ENCODE data around the gene CEBPE.
"Not testable (repeated sequence)": the region's sequence is repeated elsewhere in the genome, so short reads cannot be mapped to it uniquely, and the experiment has no call there.

Gene CEBPE

DNA sequence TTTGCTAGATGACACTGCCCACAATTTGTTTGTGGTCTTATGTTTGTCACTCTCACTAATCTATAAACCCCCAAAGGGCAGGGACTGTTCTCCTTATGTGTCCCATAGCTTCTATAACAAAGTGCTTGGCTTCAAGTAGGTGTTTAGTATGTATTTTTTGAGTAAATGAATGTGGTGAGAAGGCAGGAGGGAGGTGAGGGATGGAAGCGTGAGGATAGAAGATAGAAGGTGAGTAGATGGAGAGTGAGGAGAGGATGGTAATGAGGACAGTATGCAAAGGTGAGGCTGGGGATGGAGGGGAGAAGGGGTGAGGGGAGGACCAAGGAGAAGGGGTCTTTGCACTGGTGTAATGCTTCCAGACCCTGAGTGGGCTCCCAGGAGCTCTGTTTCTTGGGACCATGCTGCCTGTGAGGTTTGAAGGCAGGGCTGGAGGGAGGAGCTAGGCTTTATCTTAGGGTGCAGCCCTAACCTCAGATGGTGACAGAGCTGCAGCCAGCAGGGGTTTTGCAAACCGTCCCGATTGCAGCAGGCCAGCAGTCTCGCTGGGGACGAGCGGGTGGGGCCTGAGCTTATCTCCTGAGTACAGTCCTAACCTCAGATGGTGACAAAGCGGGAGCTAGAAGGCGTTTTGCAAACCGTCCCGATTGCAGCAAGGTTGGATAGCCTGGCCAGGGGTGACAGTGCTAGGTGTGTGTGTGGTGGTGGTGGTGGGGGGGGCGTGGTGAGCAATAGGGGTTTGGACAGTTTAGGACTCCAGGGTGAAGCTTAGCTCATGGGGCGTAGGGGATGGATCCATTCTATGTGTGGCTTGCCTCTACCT, 6.5 kb downstream of the CEBPE start:
- WGBS (ENCODE audit: insufficient coverage), result 15% methylated on average over 10 of the region's 12 CpGs
- Histone ChIP-seq H3K27me3 (replicated peaks in 2 of 5; ENCODE audit: control insufficient read depth in 4 of 5, insufficient read depth in 5 of 5, low read length in 4 of 5) (peaks cover 0 to 4% (median 0%) of the 10 kb centered on the region in 5 experiments), H3K27ac (ENCODE audit: insufficient read depth in 1 of 2, low read depth in 1 of 2, low read length in 2 of 2, poor library complexity in 1 of 2, severe bottlenecking in 2 of 2) (no peak overlapping the region), H3K9me3 (ENCODE audit: control extremely low read depth in 1 of 5, control insufficient read depth in 4 of 5, insufficient read depth in 2 of 5, low read depth in 1 of 5, low read length in 4 of 5) (no peaks in the 10 kb centered on the region), H3K36me3 (ENCODE audit: control insufficient read depth in 4 of 4, insufficient read depth in 4 of 4, low read length in 3 of 4) (no peaks in the 10 kb centered on the region), H3K4me1 (ENCODE audit: control extremely low read depth in 1 of 4, control insufficient read depth in 4 of 4, insufficient read depth in 4 of 4, low read length in 3 of 4) (peaks cover 2 to 27% (median 12%) of the 10 kb centered on the region in 4 experiments), H3K4me3 (ENCODE audit: control insufficient read depth in 1 of 7, extremely low read depth in 1 of 7, insufficient read depth in 4 of 7, low read depth in 2 of 7, low read length in 6 of 7) (no peak overlapping the region)
- POLR2A ChIA-PET, result interaction anchor here (0.5 to 1.3 kb wide), 3 partner anchors 18 to 687 kb away, joined by 3 to 7 read pairs (median 5); partner anchors contain the start of genes ACIN1 and C14orf119
- CTCF ChIA-PET, result interaction anchor here (0.8 to 8.1 kb wide), 15 partner anchors 8 to 140 kb away, joined by 3 to 200 read pairs (median 5); partner anchors contain the start of genes ACIN1, AJUBA, C14orf119 and CDH24
- peak; percentile 91 to 99 (median 97) for DNase-seq

- H3K36me3 ChIP-seq (ENCODE audit: control insufficient read depth in 4 of 4, insufficient read depth in 4 of 4, low read length in 3 of 4), result no peaks in the 10 kb centered on the region
- H3K4me1 ChIP-seq (ENCODE audit: control extremely low read depth in 1 of 4, control insufficient read depth in 4 of 4, insufficient read depth in 4 of 4, low read length in 3 of 4), result peaks cover 2 to 27% (median 12%) of the 10 kb centered on the region in 4 experiments
- 83% methylated on average over 2 of the region's 5 CpGs for WGBS (ENCODE audit: insufficient coverage)
- H3K27ac ChIP-seq (ENCODE audit: insufficient read depth in 1 of 2, low read depth in 1 of 2, low read length in 2 of 2, poor library complexity in 1 of 2, severe bottlenecking in 2 of 2), result no peak overlapping the region
- DNase-seq, result peak in 2 of 3 donors; percentile 16 to 42
- peaks cover 0 to 4% (median 0%) of the 10 kb centered on the region in 5 experiments for H3K27me3 ChIP-seq (replicated peaks in 2 of 5; ENCODE audit: control insufficient read depth in 4 of 5, insufficient read depth in 5 of 5, low read length in 4 of 5)
- CTCF ChIA-PET, result interaction anchor here (0.7 to 8.1 kb wide), 16 partner anchors 10 to 118 kb away, joined by 3 to 200 read pairs (median 6); partner anchors contain the start of genes ACIN1, C14orf119 and CEBPE
- POLR2A ChIA-PET, result interaction anchor here (1.0 to 2.2 kb wide), 2 partner anchors 16 to 32 kb away, joined by 3 to 9 read pairs; partner anchors contain the start of genes ACIN1 and C14orf119
- H3K9me3 ChIP-seq (ENCODE audit: control extremely low read depth in 1 of 5, control insufficient read depth in 4 of 5, insufficient read depth in 2 of 5, low read depth in 1 of 5, low read length in 4 of 5), result no peaks in the 10 kb centered on the region
- no peak overlapping the region for H3K4me3 ChIP-seq (ENCODE audit: control insufficient read depth in 1 of 7, extremely low read depth in 1 of 7, insufficient read depth in 4 of 7, low read depth in 2 of 7, low read length in 6 of 7)
These were observed 8.3 kb downstream of the CEBPE start for GRCh38 chr14:23110579-23111365.

DNA sequence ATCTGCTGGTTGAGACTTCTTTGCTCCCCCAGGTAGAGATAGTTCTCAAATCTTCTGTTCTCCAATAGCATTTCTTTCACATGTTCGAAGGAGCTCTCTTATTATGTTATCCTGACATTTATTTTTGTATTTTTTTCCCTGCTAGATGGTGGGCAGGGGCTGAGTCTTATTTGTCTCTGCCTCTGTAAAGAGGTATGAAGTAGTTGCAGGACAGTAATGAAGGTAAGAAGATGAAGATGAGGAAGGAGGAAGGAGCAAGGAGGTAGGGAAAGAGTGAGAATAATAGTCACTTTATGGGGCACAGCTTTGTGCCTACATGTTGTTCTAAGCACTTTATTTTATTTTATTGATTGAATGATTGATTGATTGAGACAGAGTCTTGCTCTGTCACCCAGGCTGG, 9.3 kb downstream of the CEBPE start:
- no peak for DNase-seq
- Histone ChIP-seq H3K36me3 (ENCODE audit: control insufficient read depth in 4 of 4, insufficient read depth in 4 of 4, low read length in 3 of 4) (no peaks in the 10 kb centered on the region), H3K27me3 (replicated peaks in 2 of 5; ENCODE audit: control insufficient read depth in 4 of 5, insufficient read depth in 5 of 5, low read length in 4 of 5) (peaks cover 0 to 4% (median 0%) of the 10 kb centered on the region in 5 experiments), H3K4me3 (ENCODE audit: control insufficient read depth in 1 of 7, extremely low read depth in 1 of 7, insufficient read depth in 4 of 7, low read depth in 2 of 7, low read length in 6 of 7) (no peak overlapping the region), H3K27ac (ENCODE audit: insufficient read depth in 1 of 2, low read depth in 1 of 2, low read length in 2 of 2, poor library complexity in 1 of 2, severe bottlenecking in 2 of 2) (no peak overlapping the region), H3K4me1 (ENCODE audit: control extremely low read depth in 1 of 4, control insufficient read depth in 4 of 4, insufficient read depth in 4 of 4, low read length in 3 of 4) (peaks cover 2 to 27% (median 12%) of the 10 kb centered on the region in 4 experiments), H3K9me3 (ENCODE audit: control extremely low read depth in 1 of 5, control insufficient read depth in 4 of 5, insufficient read depth in 2 of 5, low read depth in 1 of 5, low read length in 4 of 5) (no peaks in the 10 kb centered on the region)
- ChIA-PET CTCF (interaction anchor here (1.0 to 8.1 kb wide), 17 partner anchors 9 to 137 kb away, joined by 3 to 200 read pairs (median 7); partner anchors contain the start of genes ACIN1, C14orf119 and CEBPE), POLR2A (interaction anchor here (0.6 to 2.2 kb wide), 4 partner anchors 15 to 49 kb away, joined by 3 to 9 read pairs (median 4); partner anchors contain the start of genes ACIN1 and C14orf119)
- no CpG with 5 or more reads among the region's 1 CpG for WGBS (ENCODE audit: insufficient coverage)

DNA sequence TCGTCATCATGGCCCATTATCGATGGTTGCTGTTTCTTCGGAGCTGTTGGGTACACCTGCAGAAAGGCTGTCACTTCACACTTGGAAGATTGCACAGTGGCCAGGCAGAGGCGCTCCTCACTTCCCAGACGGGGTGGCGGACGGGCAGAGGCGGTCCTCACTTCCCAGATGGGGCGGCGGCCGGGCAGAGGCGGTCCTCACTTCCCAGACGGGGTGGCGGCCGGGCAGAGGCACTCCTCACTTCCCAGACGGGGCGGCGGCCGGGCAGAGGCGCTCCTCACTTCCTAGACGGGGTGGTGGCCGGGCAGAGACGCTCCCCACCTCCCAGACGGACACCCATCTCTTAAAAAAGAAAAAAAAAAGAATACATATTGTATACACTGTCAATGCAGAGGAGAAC, 10.9 kb downstream of the CEBPE start:
- not testable (repeated sequence) for DNase-seq; H3K36me3 ChIP-seq (ENCODE audit: control insufficient read depth in 4 of 4, insufficient read depth in 4 of 4, low read length in 3 of 4); H3K27me3 ChIP-seq (replicated peaks in 2 of 5; ENCODE audit: control insufficient read depth in 4 of 5, insufficient read depth in 5 of 5, low read length in 4 of 5); H3K9me3 ChIP-seq (ENCODE audit: control extremely low read depth in 1 of 5, control insufficient read depth in 4 of 5, insufficient read depth in 2 of 5, low read depth in 1 of 5, low read length in 4 of 5); H3K27ac ChIP-seq (ENCODE audit: insufficient read depth in 1 of 2, low read depth in 1 of 2, low read length in 2 of 2, poor library complexity in 1 of 2, severe bottlenecking in 2 of 2); H3K4me3 ChIP-seq (ENCODE audit: control insufficient read depth in 1 of 7, extremely low read depth in 1 of 7, insufficient read depth in 4 of 7, low read depth in 2 of 7, low read length in 6 of 7)
- CTCF ChIA-PET, result interaction anchor here (0.8 to 8.1 kb wide), 13 partner anchors 8 to 122 kb away, joined by 3 to 200 read pairs (median 8); partner anchors contain the start of genes ACIN1, C14orf119, CDH24 and CEBPE
- peaks cover 2 to 18% (median 7%) of the 10 kb centered on the region in 4 experiments for H3K4me1 ChIP-seq (ENCODE audit: control extremely low read depth in 1 of 4, control insufficient read depth in 4 of 4, insufficient read depth in 4 of 4, low read length in 3 of 4)
- 100% methylated on average over 7 of the region's 24 CpGs for WGBS (ENCODE audit: insufficient coverage)
- POLR2A ChIA-PET, result interaction anchor here (0.8 to 1.0 kb wide), 2 partner anchors 18 to 54 kb away, joined by 3 to 11 read pairs; no protein-coding TSS in a partner anchor

GRCh38 chr14:23107620-23108019, 11.4 kb downstream of the CEBPE start:
- H3K4me1 ChIP-seq (ENCODE audit: control extremely low read depth in 1 of 4, control insufficient read depth in 4 of 4, insufficient read depth in 4 of 4, low read length in 3 of 4), result peaks cover 0 to 12% (median 4%) of the 10 kb centered on the region in 4 experiments
- H3K9me3 ChIP-seq (ENCODE audit: control extremely low read depth in 1 of 5, control insufficient read depth in 4 of 5, insufficient read depth in 2 of 5, low read depth in 1 of 5, low read length in 4 of 5); POLR2A ChIA-PET; H3K27ac ChIP-seq (ENCODE audit: insufficient read depth in 1 of 2, low read depth in 1 of 2, low read length in 2 of 2, poor library complexity in 1 of 2, severe bottlenecking in 2 of 2); H3K27me3 ChIP-seq (replicated peaks in 2 of 5; ENCODE audit: control insufficient read depth in 4 of 5, insufficient read depth in 5 of 5, low read length in 4 of 5); H3K36me3 ChIP-seq (ENCODE audit: control insufficient read depth in 4 of 4, insufficient read depth in 4 of 4, low read length in 3 of 4); H3K4me3 ChIP-seq (ENCODE audit: control insufficient read depth in 1 of 7, extremely low read depth in 1 of 7, insufficient read depth in 4 of 7, low read depth in 2 of 7, low read length in 6 of 7); DNase-seq: not testable (repeated sequence)
- WGBS (ENCODE audit: insufficient coverage), result no CpG with 5 or more reads among the region's 5 CpGs
- CTCF ChIA-PET, result interaction anchor here (8.1 kb wide), 1 partner anchor 29 kb away, joined by 200 read pairs; no protein-coding TSS in a partner anchor

GRCh38 chr14:23106747-23107045, 12.4 kb downstream of the CEBPE start:
- Histone ChIP-seq H3K27ac (ENCODE audit: insufficient read depth in 1 of 2, low read depth in 1 of 2, low read length in 2 of 2, poor library complexity in 1 of 2, severe bottlenecking in 2 of 2) (no peak overlapping the region), H3K27me3 (replicated peaks in 2 of 5; ENCODE audit: control insufficient read depth in 4 of 5, insufficient read depth in 5 of 5, low read length in 4 of 5) (peaks cover 0 to 4% (median 0%) of the 10 kb centered on the region in 5 experiments), H3K36me3 (ENCODE audit: control insufficient read depth in 4 of 4, insufficient read depth in 4 of 4, low read length in 3 of 4) (no peaks in the 10 kb centered on the region), H3K9me3 (ENCODE audit: control extremely low read depth in 1 of 5, control insufficient read depth in 4 of 5, insufficient read depth in 2 of 5, low read depth in 1 of 5, low read length in 4 of 5) (no peaks in the 10 kb centered on the region), H3K4me3 (ENCODE audit: control insufficient read depth in 1 of 7, extremely low read depth in 1 of 7, insufficient read depth in 4 of 7, low read depth in 2 of 7, low read length in 6 of 7) (no peak overlapping the region), H3K4me1 (ENCODE audit: control extremely low read depth in 1 of 4, control insufficient read depth in 4 of 4, insufficient read depth in 4 of 4, low read length in 3 of 4) (peaks cover 0 to 5% (median 2%) of the 10 kb centered on the region in 4 experiments)
- POLR2A ChIA-PET, result no interaction called here
- CTCF ChIA-PET, result interaction anchor here (0.9 to 1.9 kb wide), 6 partner anchors 12 to 38 kb away, joined by 3 to 12 read pairs (median 4); partner anchors contain the start of genes ACIN1 and C14orf119
- DNase-seq, result no peak
